ENCODE data around the gene KIF17.
A peak's percentile ranks its signal among the peaks of the same experiment; 100 is the strongest.

The KIF17 gene

GRCh38 chr1:20717452-20718342, at the start of gene KIF17:
Gene KIF17, minus strand, starts transcription at chr1:20718007. Its CDS starts 301 bp downstream, at chr1:20717706.
- DNase-seq, result peak; percentile 77

DNA sequence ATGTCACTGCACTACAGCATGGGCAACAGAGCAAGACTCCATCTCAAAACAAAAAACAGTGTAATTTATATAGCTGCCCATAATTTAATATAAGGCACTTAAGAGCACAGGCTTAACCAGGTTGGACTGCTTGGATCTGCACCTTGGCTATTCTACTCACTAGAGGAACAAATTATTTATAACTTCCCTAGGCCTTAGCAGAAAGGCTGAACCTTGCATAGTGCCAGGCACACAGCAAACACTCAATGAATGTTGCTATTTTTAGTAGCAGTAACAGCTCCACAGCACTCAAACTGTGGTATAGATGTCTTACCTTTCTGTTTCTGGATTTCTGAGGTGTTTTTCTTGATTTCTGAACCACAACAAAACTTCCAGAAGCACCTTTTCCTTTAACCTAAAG, 49.5 kb upstream of the KIF17 start:
- DNase-seq, result no peak

- DNase-seq, result no peak
Observed at GRCh38 chr1:20763417-20763816, 45.6 kb upstream of the KIF17 start.

DNA sequence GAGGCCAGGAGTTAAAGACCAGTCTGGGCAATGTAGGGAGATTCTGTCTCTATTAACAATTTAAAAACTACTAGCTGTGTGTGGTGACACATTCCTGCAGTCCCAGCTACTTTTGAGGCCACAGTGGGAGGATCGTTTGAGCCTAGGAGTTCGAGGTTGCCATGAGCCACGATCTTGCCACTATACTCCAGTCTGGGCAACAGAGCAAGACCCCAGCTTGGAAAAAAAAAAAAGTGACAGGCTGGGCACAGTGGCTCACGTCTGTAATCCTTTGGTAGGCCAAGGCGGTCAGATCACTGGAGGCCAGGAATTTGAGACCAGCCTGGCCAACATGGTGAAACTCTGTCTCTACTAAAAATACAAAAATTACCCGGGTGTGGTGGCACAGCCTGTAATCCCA, 42.5 kb upstream of the KIF17 start:
- DNase-seq, result no peak

GRCh38 chr1:20753589-20753988, 35.8 kb upstream of the KIF17 start:
- no peak for DNase-seq

- no peak for DNase-seq
Observed at GRCh38 chr1:20751462-20751990, 33.7 kb upstream of the KIF17 start.

DNA sequence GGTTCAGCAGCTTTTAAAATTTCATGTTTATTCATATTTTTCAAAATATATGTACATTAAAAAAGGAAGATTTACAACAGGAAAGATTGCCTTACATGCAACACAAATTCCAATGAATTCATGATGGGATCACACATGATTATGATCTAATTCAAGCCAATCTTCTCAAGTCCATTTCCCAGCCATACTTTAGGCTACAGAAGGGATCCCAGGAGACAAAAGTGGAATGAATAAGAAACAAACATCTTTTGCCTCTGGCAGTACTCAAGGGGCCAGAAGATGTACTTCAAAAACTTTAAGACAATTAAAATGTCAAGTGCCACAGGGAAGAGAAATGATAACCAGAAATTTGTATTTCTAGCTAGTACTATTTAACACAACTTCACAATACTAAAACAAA, 24.9 kb upstream of the KIF17 start:
- DNase-seq, result no peak

DNA sequence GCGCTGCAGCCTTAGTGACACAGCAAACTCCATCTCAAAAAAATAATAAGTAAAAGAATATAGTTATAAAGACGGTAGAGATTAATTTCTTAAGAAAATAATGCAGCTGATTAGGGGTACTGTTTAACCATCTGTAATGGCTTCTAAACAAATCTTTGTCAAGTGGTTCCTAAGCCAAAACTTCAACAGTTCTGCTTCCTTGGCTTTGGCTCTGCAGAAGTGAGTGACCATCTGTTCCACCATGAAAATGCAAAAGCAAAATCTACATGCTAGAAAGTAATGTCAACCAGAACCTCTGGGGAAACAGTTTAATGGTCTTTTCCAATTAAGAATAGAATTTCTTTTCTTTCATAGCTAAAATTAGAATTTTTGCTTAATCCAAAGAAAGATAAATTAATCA, 23.0 kb upstream of the KIF17 start:
- no peak for DNase-seq

GRCh38 chr1:20739225-20739624, 21.4 kb upstream of the KIF17 start:
- DNase-seq, result no peak

DNA sequence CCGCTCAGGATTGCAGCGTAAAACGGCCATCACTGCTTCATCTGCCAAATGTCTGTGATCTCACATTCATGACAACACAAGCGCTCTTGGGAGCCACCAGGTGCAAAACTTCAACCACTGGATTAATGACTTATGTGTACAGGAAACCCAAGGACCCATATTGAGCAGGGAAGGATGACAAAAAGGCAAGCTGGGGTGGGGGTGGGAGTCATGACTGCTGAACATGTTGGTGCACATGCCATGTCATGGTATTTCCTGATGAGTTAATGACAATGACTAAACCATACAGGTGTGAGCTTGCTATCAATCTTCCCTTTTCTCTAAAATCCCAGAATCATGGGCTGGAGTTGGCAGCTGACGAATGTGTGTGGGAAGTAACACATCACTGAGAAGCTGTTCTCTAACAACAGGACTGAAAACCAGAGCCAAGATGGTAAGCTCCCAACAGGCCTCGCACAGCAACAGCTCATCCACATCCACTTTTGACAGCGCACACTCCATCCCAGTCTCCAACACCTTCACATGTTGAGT, 17.8 kb upstream of the KIF17 start:
- no peak for DNase-seq

DNA sequence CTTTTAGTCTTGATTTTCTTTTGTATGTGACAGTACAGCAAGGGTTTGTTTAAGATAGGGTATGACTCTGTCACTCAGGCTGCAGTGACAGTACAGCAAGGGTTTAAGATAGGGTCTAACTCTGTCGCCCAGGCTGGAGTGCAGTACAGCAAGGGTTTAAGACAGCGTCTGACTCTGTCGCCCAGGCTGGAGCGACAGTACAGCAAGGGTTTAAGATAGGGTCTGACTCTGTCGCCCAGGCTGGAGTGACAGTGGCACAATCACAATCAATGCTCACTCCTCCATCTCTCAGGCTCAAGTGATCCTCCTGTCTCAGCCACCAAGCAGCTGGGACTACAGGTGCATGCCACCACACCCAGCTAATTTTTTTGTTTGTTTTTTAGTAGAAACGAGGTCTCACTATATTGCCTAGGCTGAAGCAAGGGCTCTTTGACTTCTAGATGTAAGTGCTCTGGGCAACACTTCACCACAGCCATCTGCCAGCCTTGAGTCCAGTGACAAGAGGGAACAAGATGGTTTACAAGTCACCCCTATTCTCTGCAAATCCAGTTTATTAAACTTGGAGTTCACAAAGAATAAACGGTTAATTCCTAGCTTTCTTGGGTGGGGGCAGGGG, 15.7 kb upstream of the KIF17 start:
- DNase-seq, result no peak

DNA sequence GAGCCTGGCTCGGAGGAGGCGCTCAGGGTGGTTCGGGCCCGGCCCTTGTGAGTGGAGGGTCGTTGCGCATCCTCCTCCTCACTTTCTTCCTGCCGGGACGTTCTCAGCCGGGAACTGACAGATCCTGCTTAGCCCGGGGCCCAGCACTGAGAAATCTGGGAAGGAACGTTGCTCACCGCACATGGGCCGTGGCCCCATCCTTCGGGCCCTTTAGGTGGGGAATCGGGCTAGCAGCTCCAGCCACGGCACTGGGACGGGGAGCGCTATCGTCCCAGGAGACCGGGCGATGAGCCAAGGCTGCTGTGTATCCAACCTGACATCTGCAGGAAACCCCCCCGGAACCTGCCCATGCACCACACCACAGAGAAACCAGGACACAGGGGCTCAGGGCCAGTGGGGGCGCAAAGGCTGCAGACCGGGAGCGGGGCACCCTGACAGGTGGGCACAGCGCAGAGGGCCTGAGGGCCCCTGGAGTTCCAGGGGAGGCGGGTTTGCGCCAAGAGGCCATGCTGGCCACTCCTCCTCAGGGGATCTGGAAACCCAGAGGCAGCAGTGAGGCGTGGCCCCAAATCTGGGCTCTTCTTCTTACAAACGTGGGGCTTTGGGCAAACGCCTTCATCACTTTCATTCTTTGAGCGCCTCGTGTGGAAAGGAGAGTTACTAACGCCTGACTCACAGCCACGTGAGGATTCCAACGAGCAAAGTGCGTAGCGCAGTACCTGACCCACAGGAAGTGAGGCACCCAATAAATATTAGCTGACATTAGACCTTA, 15.0 kb upstream of the KIF17 start, which contains the start of gene SH2D5:
Gene SH2D5 (minus strand): TSS at position 116 of the 772 bp plus-strand sequence. CDS start 4,659 bp downstream, outside the sequence.
- DNase-seq, result peak; percentile 74

DNA sequence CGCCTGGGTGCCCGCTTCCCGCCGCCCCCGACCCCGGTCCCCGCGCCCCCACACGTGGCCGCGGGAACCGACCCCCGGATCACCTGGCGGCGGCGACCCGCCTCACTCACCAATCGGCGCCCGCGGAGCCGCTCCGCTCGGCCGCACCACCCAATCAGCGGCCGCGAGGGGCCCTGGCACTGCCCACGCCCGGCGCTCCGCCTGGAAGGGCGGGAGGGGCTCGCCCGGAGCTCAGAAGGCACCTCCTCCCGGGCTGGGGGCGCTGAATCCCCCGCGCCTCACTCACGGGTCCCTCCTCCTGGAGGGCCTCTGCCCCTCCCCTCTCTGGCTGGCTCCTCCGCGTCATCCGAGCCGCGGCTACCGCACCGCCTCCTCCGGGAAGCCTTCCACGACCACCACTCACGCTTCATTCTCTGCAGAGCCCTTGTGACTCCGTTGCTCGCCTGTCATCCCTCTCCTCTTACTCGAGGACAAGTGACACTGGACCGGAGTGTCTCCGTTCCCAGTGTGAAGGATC, 14.3 kb upstream of the KIF17 start:
- DNase-seq, result peak; percentile 65

GRCh38 chr1:20731057-20731991, 13.5 kb upstream of the KIF17 start:
- DNase-seq, result peak; percentile 3

GRCh38 chr1:20730690-20731056, 12.9 kb upstream of the KIF17 start:
- DNase-seq, result no peak

GRCh38 chr1:20729990-20730689, 12.3 kb upstream of the KIF17 start:
- DNase-seq, result no peak

DNA sequence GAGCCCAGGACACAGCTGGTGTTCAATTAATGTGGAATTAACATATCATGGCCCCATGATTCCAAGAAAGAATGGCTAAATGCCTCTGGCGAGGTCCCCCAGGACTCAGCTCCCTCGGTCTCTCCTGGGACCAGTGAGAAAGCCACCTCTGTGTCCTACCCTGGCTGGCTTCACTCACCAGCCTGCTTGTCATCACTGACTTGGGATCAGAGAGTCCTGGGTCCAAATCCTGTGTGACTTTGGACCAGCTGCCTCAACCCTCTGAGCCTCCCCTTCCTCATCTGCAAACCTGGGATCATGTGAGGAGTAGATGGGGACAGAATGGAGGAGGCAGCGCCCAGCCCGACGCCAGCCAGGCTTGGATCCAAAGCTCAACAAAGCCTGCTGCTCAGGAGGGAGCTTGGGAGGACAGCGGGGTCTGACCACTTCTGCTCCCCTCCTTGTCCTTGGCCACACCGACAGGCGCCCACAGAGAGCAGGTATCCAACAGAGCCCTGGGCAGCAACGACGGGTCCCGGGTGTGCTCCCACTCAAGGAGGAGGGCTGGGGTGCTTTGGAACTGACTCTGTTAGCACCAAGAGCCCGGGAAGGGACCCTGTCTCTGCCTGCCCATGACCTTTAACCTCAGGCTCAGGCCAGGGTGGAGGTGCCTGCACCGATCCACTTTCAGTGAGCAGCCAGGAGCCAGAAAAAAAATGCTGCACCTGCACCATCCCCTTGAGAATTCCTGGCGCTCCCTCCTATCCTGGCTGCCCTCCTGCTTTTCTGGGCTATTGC, 11.5 kb upstream of the KIF17 start:
- no peak for DNase-seq

GRCh38 chr1:20728371-20729154, 10.8 kb upstream of the KIF17 start:
- no peak for DNase-seq

- DNase-seq, result no peak
Observed at GRCh38 chr1:20727746-20728316, 10.0 kb upstream of the KIF17 start.

Data from CD4-positive, alpha-beta T cell treated with Interleukin-21 for 1 hour (primary cell).